ENCODE results near the gene SAMD4A.

DNA sequence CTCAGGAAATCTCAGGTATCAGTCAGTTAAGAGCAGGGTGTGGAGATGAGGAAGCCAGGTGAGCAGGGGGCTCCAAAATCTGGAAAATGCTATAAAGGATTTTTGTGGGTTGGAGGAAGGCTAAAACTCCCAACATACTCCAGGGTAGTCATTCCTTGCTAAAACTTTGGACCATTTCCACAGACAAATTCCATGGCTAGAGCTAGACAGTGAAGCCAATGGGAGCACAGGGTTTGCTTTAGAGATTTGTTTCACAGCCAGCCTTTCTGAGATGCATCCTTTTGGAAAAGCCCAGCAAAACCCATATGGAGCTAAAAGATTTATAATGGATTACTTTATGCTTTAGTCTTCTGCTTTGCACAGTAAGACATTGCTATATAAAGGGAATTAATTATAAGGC lies 146.5 kb downstream of the SAMD4A start:
- TF ChIP-seq CTCF (conservative IDR thresholded peaks at IDR 0.05) (no peak), EZH2 (IDR thresholded peaks at IDR 0.05; ENCODE audit: low read depth) (no peak)

All from PC-9 (cell line).